Cardiac muscle cell (in vitro differentiated cells and primary cell): ENCODE results near the gene COMMD10. TPM values are rescaled to one million over a fixed set of nuclear protein-coding genes. Genes with fewer than 3 reads are reported as not detected.

ENCODE experiments used
- DNase-seq, 2 donors: peaks; one replicate each; pipeline versions ENCODE4 v3.0.0 to v3.0.0-alpha.2; 2010 to 2017; ENCODE audit warnings: low read depth in 1 of 2, low spot score in 1 of 2
- H3K27ac ChIP-seq: fragments of 200-600 bp; sonication (generic); 2 replicates; pipeline ENCODE4 v1.5.1; 2016
- H3K27me3 ChIP-seq: fragments of 200-600 bp; sonication (generic); 2 replicates; pipeline ENCODE4 v1.6.0; 2016; ENCODE audit warnings: control low read depth
- H3K36me3 ChIP-seq: fragments of 200-600 bp; sonication (generic); 2 replicates; pipeline ENCODE4 v1.5.1; 2016; ENCODE audit warnings: control low read depth
- H3K4me1 ChIP-seq: fragments of 200-600 bp; sonication (generic); 2 replicates; pipeline ENCODE4 v1.8.1; 2017; ENCODE audit warnings: low read depth, mild to moderate bottlenecking, mixed run types
- H3K4me3 ChIP-seq: fragments of 200-600 bp; sonication (generic); 2 replicates; pipeline ENCODE4 v1.5.1; 2016; ENCODE audit warnings: mild to moderate bottlenecking
- H3K9me3 ChIP-seq: fragments of 200-600 bp; sonication (generic); 2 replicates; pipeline ENCODE4 v1.5.1; 2017; ENCODE audit warnings: low read depth, mild to moderate bottlenecking, control low read depth
- CTCF ChIP-seq: IDR thresholded peaks from 2 replicates; pipeline ENCODE4 v1.5.1; 2012; ENCODE audit warnings: low read depth, mild to moderate bottlenecking, low read length
- polyA plus RNA-seq: library from polyadenylated mRNA; unstranded; fragments of >200 nt; fragmentation: Nextera tagmentation; extraction: Ambion mirVana; gene quantifications from 2 replicates; pipeline ENCODE4 v1.2.1, GENCODE V29; 2016
- total RNA-seq: library from RNA; depleted of rRNA; stranded (reverse); fragments of >200 nt; gene quantifications from 2 replicates; pipeline ENCODE4 v1.2.3, GENCODE V29; 2016

COMMD10 gene
- total and polyA plus RNA-seq, 2 experiments from 2014 or later: 23.4 to 58.8 TPM

DNA sequence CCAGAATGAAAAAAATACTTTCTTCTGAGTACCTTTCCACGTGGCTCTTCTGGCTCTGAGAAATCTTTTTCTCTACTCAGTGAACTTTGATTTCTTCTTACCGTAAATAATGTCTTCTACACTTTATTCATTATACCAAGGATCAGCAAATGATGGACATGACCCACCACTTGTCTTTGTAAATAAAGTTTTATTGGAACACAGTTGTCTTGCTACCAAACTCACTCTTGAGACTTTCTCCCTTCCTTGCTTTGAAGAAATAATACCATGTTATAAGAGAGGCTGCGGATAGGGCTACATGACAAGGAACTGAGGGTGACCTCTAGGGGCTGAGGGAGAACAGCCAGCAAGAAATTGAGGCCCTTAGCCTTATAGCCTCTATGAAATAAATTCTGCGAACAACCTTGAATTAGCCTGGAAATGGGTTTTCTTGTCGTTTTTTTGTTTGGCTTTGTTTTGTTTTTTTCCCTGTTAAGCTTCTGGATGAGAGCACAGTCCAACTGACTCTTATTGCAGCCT lies 212.5 kb downstream of the COMMD10 start:
- Histone ChIP-seq H3K27me3 (no peaks in the 10 kb centered on the region), H3K4me1 (peaks cover 5% of the 10 kb centered on the region), H3K4me3 (no peak overlapping the region), H3K36me3 (no peaks in the 10 kb centered on the region), H3K27ac (no peak overlapping the region), H3K9me3 (no peaks in the 10 kb centered on the region)
- no peak for TF ChIP-seq CTCF
- no peak for DNase-seq

- DNase-seq: no peak
- Histone ChIP-seq H3K27ac (no peak overlapping the region), H3K9me3 (no peaks in the 10 kb centered on the region), H3K4me3 (no peak overlapping the region), H3K36me3 (no peaks in the 10 kb centered on the region), H3K27me3 (no peaks in the 10 kb centered on the region), H3K4me1 (peaks cover 5% of the 10 kb centered on the region)
- no peak for TF ChIP-seq CTCF
These were observed 215.2 kb downstream of the COMMD10 start for GRCh38 chr5:116299746-116300640.

DNA sequence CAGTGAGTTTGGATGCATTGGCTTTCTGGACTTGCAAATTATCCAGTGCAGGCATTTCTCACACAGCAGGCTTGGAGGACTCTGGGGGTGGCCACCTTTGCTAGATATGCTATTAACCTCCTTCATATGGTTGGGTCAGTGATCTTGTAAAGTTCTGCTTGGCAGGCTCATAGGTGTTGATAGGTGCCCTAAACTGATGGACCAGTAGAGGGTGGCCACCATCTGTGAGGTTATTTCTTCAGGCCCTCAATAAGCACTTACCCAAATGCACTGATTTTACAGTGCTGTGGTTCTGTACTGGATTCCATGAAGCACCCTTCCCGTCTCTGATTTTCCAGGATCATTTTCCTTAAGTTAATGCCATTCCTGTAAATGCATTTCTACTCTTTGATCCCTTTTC lies 216.3 kb downstream of the COMMD10 start:
- Histone ChIP-seq H3K9me3 (no peaks in the 10 kb centered on the region), H3K4me3 (no peak overlapping the region)
- TF ChIP-seq CTCF: no peak

DNA sequence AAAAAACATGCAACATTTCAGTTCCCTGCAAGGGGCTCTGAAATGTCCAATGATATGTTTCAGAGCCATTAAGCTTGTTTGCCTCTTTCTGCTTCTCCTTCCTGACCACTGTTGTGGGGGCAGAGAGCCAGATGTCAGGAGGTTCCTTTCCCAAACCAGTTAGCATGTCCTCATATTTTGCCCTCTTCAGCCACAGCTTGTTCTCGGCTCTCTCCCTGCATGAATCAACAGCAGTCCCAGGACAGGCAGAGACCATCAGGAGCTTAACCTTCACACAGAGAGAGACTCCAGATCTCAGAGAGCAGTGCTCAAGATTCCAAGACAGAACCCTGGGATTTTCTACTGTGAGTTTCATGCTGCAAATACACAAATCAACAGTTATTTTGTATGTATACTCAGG lies 218.5 kb downstream of the COMMD10 start:
- Histone ChIP-seq H3K27me3 (no peaks in the 10 kb centered on the region), H3K4me3 (no peak overlapping the region), H3K4me1 (peaks cover 5% of the 10 kb centered on the region), H3K27ac (no peak overlapping the region), H3K9me3 (no peaks in the 10 kb centered on the region), H3K36me3 (no peaks in the 10 kb centered on the region)
- DNase-seq: no peak
- TF ChIP-seq CTCF: no peak

More for the DNA sequence above, 216.3 kb downstream of the COMMD10 start:
- no peak for DNase-seq
- H3K4me1 ChIP-seq: peaks cover 5% of the 10 kb centered on the region
- H3K27ac ChIP-seq: no peak overlapping the region
- H3K36me3 ChIP-seq: no peaks in the 10 kb centered on the region
- H3K27me3 ChIP-seq: no peaks in the 10 kb centered on the region

DNA sequence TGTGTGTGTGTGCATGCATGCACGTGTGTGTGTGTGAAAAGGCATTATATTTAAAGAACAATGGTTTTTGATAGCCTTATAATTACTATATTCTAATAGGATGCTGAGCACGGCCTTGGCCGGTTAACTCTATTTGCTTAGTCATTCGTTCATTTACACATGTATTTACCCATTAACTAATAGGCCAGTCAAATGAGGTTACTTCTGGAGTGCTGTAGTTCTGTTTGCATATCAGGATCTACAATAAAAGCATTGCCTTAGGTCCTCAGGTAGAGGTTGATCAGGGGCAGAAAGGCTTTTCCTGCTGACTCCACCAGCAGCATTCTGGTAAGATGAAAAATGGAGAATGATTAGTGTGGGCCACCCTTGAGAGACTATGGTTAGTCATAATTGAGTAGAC lies 219.0 kb downstream of the COMMD10 start:
- Histone ChIP-seq H3K4me3 (no peak overlapping the region), H3K4me1 (peaks cover 5% of the 10 kb centered on the region), H3K27me3 (no peaks in the 10 kb centered on the region), H3K9me3 (no peaks in the 10 kb centered on the region), H3K27ac (no peak overlapping the region), H3K36me3 (no peaks in the 10 kb centered on the region)
- no peak for TF ChIP-seq CTCF
- no peak for DNase-seq
